GOT3 (cell line): ENCODE measurements around the gene MFF.

ENCODE experiments used
- DNase-seq: peaks from one replicate; lab custom pipeline; 2025; ENCODE audit warnings: mixed read lengths; lab: John Stamatoyannopoulos, UW

The MFF gene

GRCh38 chr2:227406177-227407031, 81.4 kb downstream of the MFF start:
- peak; percentile 37 for DNase-seq
